Prostate gland (tissue), 2 donors: ENCODE measurements around the gene KISS1. TPM values are rescaled to one million over a fixed set of nuclear protein-coding genes. Genes with fewer than 3 reads are reported as not detected.
A peak's percentile ranks its signal among the peaks of the same experiment; 100 is the strongest.

ENCODE experiments used
- DNase-seq: peaks from one replicate; pipeline ENCODE4 v3.0.0-alpha.2; 2019; ENCODE audit warnings: low spot score
- H3K27ac ChIP-seq, 2 donors: fragments of 200-600 bp; sonication (generic); 2 replicates each; pipeline ENCODE4 v1.5.1; 2017 to 2019
- H3K27me3 ChIP-seq: fragments of 200-600 bp; sonication (generic); replicated peaks from 2 replicates; pipeline ENCODE4 v1.5.1; 2019; ENCODE audit not compliant: insufficient read depth
- H3K36me3 ChIP-seq, 2 donors: fragments of 200-600 bp; sonication (generic); 1 replicate in 1 of 2; 2 replicates in 1 of 2; pipeline versions ENCODE4 v1.5.1 to v1.8.1; 2017 to 2019
- H3K4me1 ChIP-seq: fragments of 200-600 bp; sonication (generic); replicated peaks from 2 replicates; pipeline ENCODE4 v1.5.1; 2019
- H3K4me3 ChIP-seq, 2 donors: fragments of 200-600 bp; sonication (generic); 2 replicates each; pipeline ENCODE4 v1.5.1; 2017 to 2019
- H3K9me3 ChIP-seq: fragments of 200-600 bp; sonication (generic); 2 replicates; pipeline ENCODE4 v1.5.1; 2017
- CTCF ChIP-seq, 4 experiments: fragments of 200-600 bp in 2 of 4; fragments of 450-650 bp in 2 of 4; sonication (generic) in 2 of 4; IDR thresholded peaks; 1 replicate in 3 of 4; 2 replicates in 1 of 4; pipeline ENCODE4 v1.5.1; 2016 to 2019; ENCODE audit warnings: antibody characterized with exemption in 4 of 4, mild to moderate bottlenecking in 2 of 4, moderate library complexity in 2 of 4
- POLR2A ChIP-seq: fragments of 450-650 bp; IDR thresholded peaks from one replicate; pipeline ENCODE4 v1.6.1; 2016; ENCODE audit warnings: antibody characterized with exemption, mild to moderate bottlenecking
- POLR2AphosphoS5 ChIP-seq: sonication (generic); formaldehyde crosslinking; IDR thresholded peaks from one replicate; pipeline ENCODE4 v1.6.1; 2017; ENCODE audit warnings: antibody characterized with exemption
- WGBS: methylation state at CpG from one replicate; pipeline ENCODE4 v1.1.5; 2018; 5-methylcytosine and 5-hydroxymethylcytosine counted together
- intact Hi-C: fragments of 100-400 bp; cut with DNase I; formaldehyde crosslinking; loops from one replicate; pipeline ENCODE4 v1.14.2; 2022
- total RNA-seq, 2 donors: library from RNA; depleted of rRNA; stranded (reverse); fragments of >200 nt; gene quantifications; one replicate each; pipeline ENCODE4 v1.1.0, GENCODE V29; 2016

The KISS1 gene
- total RNA-seq, 2 donors from 2014 or later, result 6.0 TPM; not detected in 1

GRCh38 chr1:204204944-204205343, 8.7 kb upstream of the KISS1 start:
- no peak for TF ChIP-seq POLR2A
- no peak for TF ChIP-seq POLR2AphosphoS5
- TF ChIP-seq CTCF (IDR thresholded peaks at IDR 0.05), result no peak
- intact Hi-C loops, result loop anchor here (5.0 kb wide), 2 partner anchors 43 to 343 kb away; partner anchors contain the start of gene SNRPE
- WGBS, result 90% methylated on average over 2 of the region's 2 CpGs

GRCh38 chr1:204203206-204203767, 7.0 kb upstream of the KISS1 start:
- no peak for DNase-seq
- Histone ChIP-seq H3K36me3 (no peaks in the 10 kb centered on the region), H3K4me1 (no peaks in the 10 kb centered on the region), H3K9me3 (no peaks in the 10 kb centered on the region), H3K4me3 (no peak overlapping the region), H3K27ac (no peak overlapping the region), H3K27me3 (no peaks in the 10 kb centered on the region)
- intact Hi-C loops, result no loop called here
- no peak for TF ChIP-seq POLR2A
- no peak for TF ChIP-seq POLR2AphosphoS5
- TF ChIP-seq CTCF (IDR thresholded peaks at IDR 0.05), result no peak
- WGBS, result 89% methylated on average over 5 of the region's 5 CpGs

More at GRCh38 chr1:204204944-204205343, 8.7 kb upstream of the KISS1 start:
- Histone ChIP-seq H3K27me3 (no peaks in the 10 kb centered on the region), H3K4me3 (no peak overlapping the region), H3K27ac (no peak overlapping the region), H3K36me3 (no peaks in the 10 kb centered on the region), H3K9me3 (no peaks in the 10 kb centered on the region), H3K4me1 (no peaks in the 10 kb centered on the region)
- DNase-seq, result no peak

- Histone ChIP-seq H3K27ac (no peak overlapping the region), H3K4me3 (no peak overlapping the region), H3K27me3 (no peaks in the 10 kb centered on the region), H3K36me3 (no peaks in the 10 kb centered on the region), H3K4me1 (no peaks in the 10 kb centered on the region), H3K9me3 (no peaks in the 10 kb centered on the region)
- no peak for TF ChIP-seq POLR2AphosphoS5
- TF ChIP-seq CTCF (IDR thresholded peaks at IDR 0.05), result no peak
- TF ChIP-seq POLR2A, result no peak
- intact Hi-C loops, result no loop called here
- no peak for DNase-seq
- WGBS, result 94% methylated on average over 4 of the region's 4 CpGs
These were observed 6.2 kb upstream of the KISS1 start for GRCh38 chr1:204202481-204202880.

- intact Hi-C loops, result no loop called here
- no peak for TF ChIP-seq POLR2A
- TF ChIP-seq CTCF (IDR thresholded peaks at IDR 0.05), result no peak
- TF ChIP-seq POLR2AphosphoS5, result no peak
- DNase-seq, result no peak
- 89% methylated on average over 12 of the region's 12 CpGs for WGBS
- Histone ChIP-seq H3K9me3 (no peaks in the 10 kb centered on the region), H3K36me3 (no peaks in the 10 kb centered on the region), H3K4me3 (no peak overlapping the region), H3K27me3 (no peaks in the 10 kb centered on the region), H3K27ac (no peak overlapping the region), H3K4me1 (no peaks in the 10 kb centered on the region)
These were observed 5.2 kb upstream of the KISS1 start for GRCh38 chr1:204201348-204202040.

- 69% methylated on average over 9 of the region's 9 CpGs for WGBS
- no peak for TF ChIP-seq CTCF (IDR thresholded peaks at IDR 0.05)
- no peak for TF ChIP-seq POLR2AphosphoS5
- TF ChIP-seq POLR2A, result no peak
- Histone ChIP-seq H3K4me1 (peaks cover 8% of the 10 kb centered on the region), H3K27me3 (no peaks in the 10 kb centered on the region), H3K9me3 (no peaks in the 10 kb centered on the region), H3K27ac (peak overlapping the region in 1 of 2 donors; percentile 43), H3K4me3 (no peak overlapping the region), H3K36me3 (no peaks in the 10 kb centered on the region)
- no peak for DNase-seq
- intact Hi-C loops, result no loop called here
These were observed 3.3 kb upstream of the KISS1 start for GRCh38 chr1:204199579-204199978.
